Prostate gland (tissue), 2 donors: ENCODE data around the gene ADORA2A.

ENCODE experiments used
- POLR2A ChIP-seq: fragments of 450-650 bp; IDR thresholded peaks from one replicate; pipeline ENCODE4 v1.6.1; 2016; ENCODE audit warnings: antibody characterized with exemption, mild to moderate bottlenecking
- POLR2AphosphoS5 ChIP-seq: sonication (generic); formaldehyde crosslinking; IDR thresholded peaks from one replicate; pipeline ENCODE4 v1.6.1; 2017; ENCODE audit warnings: antibody characterized with exemption
- TF ChIP-seq, protein P1 (sequence below), 4 experiments: fragments of 200-600 bp in 2 of 4; fragments of 450-650 bp in 2 of 4; sonication (generic) in 2 of 4; IDR thresholded peaks; 1 replicate in 3 of 4; 2 replicates in 1 of 4; pipeline ENCODE4 v1.5.1; 2016 to 2019; ENCODE audit warnings: antibody characterized with exemption in 4 of 4, mild to moderate bottlenecking in 2 of 4, moderate library complexity in 2 of 4

DNA sequence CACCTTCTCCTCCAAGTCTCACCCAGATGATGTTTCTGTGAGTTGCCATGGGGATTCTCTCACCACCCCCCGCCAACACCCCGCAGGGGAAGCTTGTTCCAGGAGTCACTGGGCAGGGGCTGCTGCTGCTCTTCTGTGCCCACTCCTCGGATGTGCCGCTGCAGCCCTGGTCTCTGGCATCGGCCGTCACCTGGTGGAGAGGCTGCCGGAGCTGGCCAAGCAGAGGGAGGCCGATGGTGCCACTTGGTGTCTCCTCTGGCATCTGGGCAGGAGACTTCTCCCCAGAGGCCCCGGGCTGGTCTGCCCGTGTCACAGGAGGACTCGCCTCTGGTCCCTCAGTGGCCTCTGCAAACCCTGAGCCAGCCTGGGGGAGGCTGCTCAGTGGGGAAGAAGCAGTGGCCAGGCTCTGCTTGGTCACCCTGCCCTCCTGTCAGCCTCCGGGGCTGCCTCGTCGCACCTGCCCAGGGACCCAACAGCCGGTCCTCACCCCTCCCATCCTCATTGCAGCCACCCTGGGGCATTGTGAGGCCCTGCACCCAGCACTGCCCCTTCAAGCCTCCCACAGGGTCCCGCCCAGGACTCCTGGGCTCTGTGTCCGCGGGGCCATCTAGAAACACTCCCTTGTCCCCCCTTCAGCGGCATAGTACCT is 424 bp upstream of the ADORA2A start:
- TF ChIP-seq, protein P1, sequence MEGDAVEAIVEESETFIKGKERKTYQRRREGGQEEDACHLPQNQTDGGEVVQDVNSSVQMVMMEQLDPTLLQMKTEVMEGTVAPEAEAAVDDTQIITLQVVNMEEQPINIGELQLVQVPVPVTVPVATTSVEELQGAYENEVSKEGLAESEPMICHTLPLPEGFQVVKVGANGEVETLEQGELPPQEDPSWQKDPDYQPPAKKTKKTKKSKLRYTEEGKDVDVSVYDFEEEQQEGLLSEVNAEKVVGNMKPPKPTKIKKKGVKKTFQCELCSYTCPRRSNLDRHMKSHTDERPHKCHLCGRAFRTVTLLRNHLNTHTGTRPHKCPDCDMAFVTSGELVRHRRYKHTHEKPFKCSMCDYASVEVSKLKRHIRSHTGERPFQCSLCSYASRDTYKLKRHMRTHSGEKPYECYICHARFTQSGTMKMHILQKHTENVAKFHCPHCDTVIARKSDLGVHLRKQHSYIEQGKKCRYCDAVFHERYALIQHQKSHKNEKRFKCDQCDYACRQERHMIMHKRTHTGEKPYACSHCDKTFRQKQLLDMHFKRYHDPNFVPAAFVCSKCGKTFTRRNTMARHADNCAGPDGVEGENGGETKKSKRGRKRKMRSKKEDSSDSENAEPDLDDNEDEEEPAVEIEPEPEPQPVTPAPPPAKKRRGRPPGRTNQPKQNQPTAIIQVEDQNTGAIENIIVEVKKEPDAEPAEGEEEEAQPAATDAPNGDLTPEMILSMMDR (IDR thresholded peaks at IDR 0.05), result no peak
- TF ChIP-seq POLR2A (no peak), POLR2AphosphoS5 (no peak)
